ENCODE data around the gene ATG2B. TPM values are rescaled to one million over a fixed set of nuclear protein-coding genes. Genes with fewer than 3 reads are reported as not detected.

ATG2B gene
- total and polyA plus RNA-seq, 2 of the 4 experiments (the other 2 are of a cell fraction) = 6.9 to 22.0 TPM

GRCh38 chr14:96368534-96368933, 5.4 kb upstream of the ATG2B start:
- in situ Hi-C loops (cut with MboI; ENCODE audit: low sequenced_read_pairs) (no loop called here), intact Hi-C loops (cut with micrococcal nuclease) (no loop called here), dilution Hi-C loops (cut with HindIII; ENCODE audit: low sequenced_read_pairs, unreplicated experiment) (no loop called here)
- Histone ChIP-seq H3K18ac (ENCODE audit: low read depth, low read length) (no peak overlapping the region), H2AK9ac (replicated peaks; ENCODE audit: low read depth, low read length, poor library complexity) (no peak overlapping the region), H3K27ac (ENCODE audit: insufficient read depth, low read length) (no peak overlapping the region), H3K79me1 (ENCODE audit: low read depth in 1 of 2, low read length in 2 of 2) (peaks cover 36 to 60% of the 10 kb centered on the region in 2 experiments), H2AFZ (replicated peaks; ENCODE audit: low read length, poor library complexity) (no peak overlapping the region), H3K56ac (ENCODE audit: extremely low read depth, insufficient read depth, low read length) (no peak overlapping the region), H4K91ac (ENCODE audit: insufficient read depth, low read depth, low read length) (no peak overlapping the region), H2BK120ac (ENCODE audit: low read depth, low read length) (no peak overlapping the region), H3K9me3 (ENCODE audit: control insufficient read depth, insufficient read depth, low read length) (no peaks in the 10 kb centered on the region), H4K20me1 (ENCODE audit: insufficient read depth, low read length) (0 out of 2 replicates have a peak, but pooled peaks cover 8% of the 10 kb centered on the region), H2BK5ac (ENCODE audit: low read depth, low read length, poor library complexity, severe bottlenecking) (no peak overlapping the region), H3K4me1 (ENCODE audit: control insufficient read depth, insufficient read depth, low read length) (peaks cover 2% of the 10 kb centered on the region; the same call in 1 of the 2 replicates), H3K14ac (replicated peaks; ENCODE audit: low read depth, low read length) (no peak overlapping the region), H4K8ac (ENCODE audit: low read depth in 2 of 2, low read length in 2 of 2) (no peak overlapping the region), H3K4ac (ENCODE audit: low read depth, low read length) (no peak overlapping the region), H2AK5ac (ENCODE audit: low read depth, low read length) (no peak overlapping the region), H3K23ac (ENCODE audit: low read depth, low read length) (no peak overlapping the region), H3K4me2 (ENCODE audit: low read depth, low read length) (no peak overlapping the region), H3K36me3 (ENCODE audit: control insufficient read depth, insufficient read depth, low read length) (0 out of 2 replicates have a peak, but pooled peaks cover 2% of the 10 kb centered on the region), H3K27me3 (ENCODE audit: control insufficient read depth, insufficient read depth, low read length) (no peaks in the 10 kb centered on the region), H3K9me1 (ENCODE audit: insufficient read depth, low read length) (peaks cover 8% of the 10 kb centered on the region), H2BK20ac (ENCODE audit: low read depth, low read length) (no peak overlapping the region), H3K9ac (ENCODE audit: low read depth, low read length) (no peak overlapping the region), H2BK15ac (ENCODE audit: low read depth, low read length) (no peak overlapping the region), H4K5ac (ENCODE audit: low read depth, low read length) (no peak overlapping the region), H3K4me3 (ENCODE audit: insufficient read depth, low read depth, low read length) (no peak overlapping the region)
- ChIA-PET POLR2A (ENCODE audit: unreplicated experiment) (no interaction called here), CTCF (no interaction called here)
- no peak for TF ChIP-seq RCOR1 (IDR thresholded peaks at IDR 0.05; ENCODE audit: insufficient replicate concordance, low read length)
- no peak for TF ChIP-seq USF2 (IDR thresholded peaks at IDR 0.05; ENCODE audit: low read depth, low read length)
- TF ChIP-seq CTCF (conservative IDR thresholded peaks at IDR 0.05; ENCODE audit: low read depth, low read length) = no peak
- no peak for TF ChIP-seq MAFK (IDR thresholded peaks at IDR 0.05; ENCODE audit: low read depth, low read length)
- no peak for TF ChIP-seq RFX5 (IDR thresholded peaks at IDR 0.05; ENCODE audit: low read depth, low read length)
- TF ChIP-seq MAZ (IDR thresholded peaks at IDR 0.05; ENCODE audit: borderline replicate concordance, low read depth, low read length) = no peak
- TF ChIP-seq CEBPB (IDR thresholded peaks at IDR 0.05; ENCODE audit: low read depth, low read length) = no peak
- TF ChIP-seq BHLHE40 (IDR thresholded peaks at IDR 0.05; ENCODE audit: low read depth, low read length) = no peak
- no peak for TF ChIP-seq SMC3 (IDR thresholded peaks at IDR 0.05; ENCODE audit: low read depth, low read length)
- TF ChIP-seq RAD21 (IDR thresholded peaks at IDR 0.05; ENCODE audit: low read length) = no peak
- no peak for TF ChIP-seq FOS (IDR thresholded peaks at IDR 0.05; ENCODE audit: low read depth, low read length)
- TF ChIP-seq NFE2L2 (IDR thresholded peaks at IDR 0.05; ENCODE audit: low read depth, low read length) = no peak
- no peak for TF ChIP-seq POLR2A (IDR thresholded peaks at IDR 0.05; ENCODE audit: low read depth, low read length)
- no peak for TF ChIP-seq MXI1 (IDR thresholded peaks at IDR 0.05; ENCODE audit: borderline replicate concordance, low read depth, low read length)
- TF ChIP-seq CHD1 (IDR thresholded peaks at IDR 0.05; ENCODE audit: low read depth, low read length) = no peak
- no peak for DNase-seq
- WGBS, 2 experiments (ENCODE audit: extremely low coverage in 2 of 2, insufficient read length in 1 of 2) = 100% methylated on average over 1 of the region's 1 CpG; no CpG with 5 or more reads in 1 of the 2 experiments
- BruUV-seq (replicated peaks) = no TSS peak
- ATAC-seq (ENCODE audit: low read depth) = no peak

Data from IMR-90 (cell line).